CD4-positive, alpha-beta memory T cell (primary cell): Measurements from ENCODE around the gene CPVL. TPM values are rescaled to one million over a fixed set of nuclear protein-coding genes. Genes with fewer than 3 reads are reported as not detected.

Source experiments
- CTCF ChIA-PET: fragments of 350-600 bp; sonication (Branson Sonifier 250); formaldehyde crosslinking; loops from one replicate; lab custom pipeline; 2021; ENCODE audit warnings: inconsistent platforms; ENCODE audit not compliant: partially characterized antibody; lab: Charles Lee
- POLR2A ChIA-PET: fragments of 350-600 bp; sonication (Branson Sonifier 250); formaldehyde crosslinking; loops from one replicate; lab custom pipeline; 2021; ENCODE audit not compliant: partially characterized antibody; lab: Charles Lee
- DNase-seq, 5 donors: peaks; one replicate each; pipeline versions ENCODE4 v3.0.0 to v3.0.0-alpha.2; 2020 to 2022; ENCODE audit warnings: mixed read lengths in 1 of 5
- H3K27ac ChIP-seq: one replicate; pipeline ENCODE4 v1.7.0; 2013; ENCODE audit warnings: low read depth, low read length
- H3K27me3 ChIP-seq: 2 replicates; pipeline ENCODE4 v1.7.0; 2013; ENCODE audit warnings: mild to moderate bottlenecking, low read length, moderate library complexity; ENCODE audit not compliant: insufficient read depth
- H3K36me3 ChIP-seq: 2 replicates; pipeline ENCODE4 v1.7.0; 2013; ENCODE audit warnings: mild to moderate bottlenecking, low read length, moderate library complexity; ENCODE audit not compliant: insufficient read depth
- H3K4me1 ChIP-seq: 2 replicates; pipeline ENCODE4 v1.7.0; 2013; ENCODE audit warnings: mild to moderate bottlenecking, low read length, moderate library complexity; ENCODE audit not compliant: insufficient read depth
- H3K4me3 ChIP-seq, 2 donors: one replicate each; pipeline ENCODE4 v1.7.0; 2013; ENCODE audit warnings: low read length in 2 of 2, mild to moderate bottlenecking in 1 of 2
- H3K9me3 ChIP-seq, 2 donors: one replicate each; pipeline ENCODE4 v1.7.0; 2013; ENCODE audit warnings: low read length in 2 of 2, control low read depth in 1 of 2; ENCODE audit not compliant: control insufficient read depth in 1 of 2
- H3K27ac Mint-ChIP-seq, 7 donors: one replicate each; pipeline ENCODE4 v1.8.0; 2020 to 2021; ENCODE audit warnings: mixed read lengths in 7 of 7, mild to moderate bottlenecking in 6 of 7, inconsistent platforms in 3 of 7, moderate library complexity in 3 of 7
- H3K27me3 Mint-ChIP-seq, 2 donors: one replicate each; pipeline ENCODE4 v1.8.0; 2020 to 2021; ENCODE audit warnings: mixed read lengths in 2 of 2
- H3K36me3 Mint-ChIP-seq, 2 donors: one replicate each; pipeline ENCODE4 v1.8.0; 2020 to 2021; ENCODE audit warnings: mixed read lengths in 2 of 2, inconsistent platforms in 1 of 2, mild to moderate bottlenecking in 1 of 2
- H3K4me1 Mint-ChIP-seq, 4 donors: one replicate each; pipeline ENCODE4 v1.8.0; 2020 to 2021; ENCODE audit warnings: mixed read lengths in 4 of 4, mild to moderate bottlenecking in 1 of 4
- H3K4me3 Mint-ChIP-seq, 8 donors: one replicate each; pipeline ENCODE4 v1.8.0; 2020 to 2021; ENCODE audit warnings: mixed read lengths in 8 of 8, mild to moderate bottlenecking in 7 of 8, moderate library complexity in 6 of 8, inconsistent platforms in 3 of 8
- H3K9me3 Mint-ChIP-seq, 8 donors: one replicate each; pipeline ENCODE4 v1.8.0; 2020 to 2021; ENCODE audit warnings: mixed read lengths in 8 of 8, mild to moderate bottlenecking in 5 of 8, inconsistent platforms in 3 of 8, moderate library complexity in 1 of 8
- intact Hi-C: fragments of 100-400 bp; cut with micrococcal nuclease; formaldehyde crosslinking; loops from one replicate; pipeline ENCODE4 v1.15.1; 2023
- polyA plus RNA-seq, 2 donors: library from polyadenylated mRNA; unstranded; fragments of 300-500 nt; fragmentation: Illumina TruSeq; gene quantifications; one replicate each; pipeline ENCODE4 v1.2.3, GENCODE V29; 2021
- total RNA-seq, 2 experiments: library from RNA; stranded (reverse); gene quantifications; one replicate each; pipeline ENCODE4 v1.2.3, GENCODE V29; 2021

CPVL gene
- total and polyA plus RNA-seq, 4 experiments from 2014 or later = 0.61 to 1.6 (median 1.3) TPM; not detected in 1

GRCh38 chr7:29008590-29008989, 137.7 kb downstream of the CPVL start:
- H3K36me3 Mint-ChIP-seq = no peaks in the 10 kb centered on the region
- H3K27me3 Mint-ChIP-seq = peaks cover 3 to 5% of the 10 kb centered on the region in 2 donors
- H3K27ac Mint-ChIP-seq = no peak overlapping the region
- Histone ChIP-seq H3K9me3 (no peaks in the 10 kb centered on the region), H3K27ac (no peak overlapping the region), H3K27me3 (no peaks in the 10 kb centered on the region), H3K4me3 (no peak overlapping the region), H3K36me3 (no peaks in the 10 kb centered on the region), H3K4me1 (no peaks in the 10 kb centered on the region)
- DNase-seq = no peak
- ChIA-PET CTCF (no interaction called here), POLR2A (no interaction called here)
- H3K4me3 Mint-ChIP-seq = no peak overlapping the region
- intact Hi-C loops = no loop called here
- H3K4me1 Mint-ChIP-seq = no peaks in the 10 kb centered on the region
- peaks cover 0 to 4% (median 0%) of the 10 kb centered on the region in 8 donors for H3K9me3 Mint-ChIP-seq

GRCh38 chr7:29007127-29007526, 139.2 kb downstream of the CPVL start:
- no peaks in the 10 kb centered on the region for H3K9me3 ChIP-seq
- H3K27me3 Mint-ChIP-seq = peaks cover 3 to 5% of the 10 kb centered on the region in 2 donors
- CTCF ChIA-PET = no interaction called here
- no peaks in the 10 kb centered on the region for H3K4me1 Mint-ChIP-seq
- DNase-seq = no peak
- H3K4me3 ChIP-seq = no peak overlapping the region
- no peak overlapping the region for H3K4me3 Mint-ChIP-seq
- intact Hi-C loops = no loop called here
- POLR2A ChIA-PET = no interaction called here
- H3K9me3 Mint-ChIP-seq = peaks cover 0 to 4% (median 0%) of the 10 kb centered on the region in 8 donors
- H3K36me3 ChIP-seq = no peaks in the 10 kb centered on the region
- no peak overlapping the region for H3K27ac ChIP-seq
- H3K36me3 Mint-ChIP-seq = no peaks in the 10 kb centered on the region
- H3K27me3 ChIP-seq = no peaks in the 10 kb centered on the region
- no peaks in the 10 kb centered on the region for H3K4me1 ChIP-seq
- H3K27ac Mint-ChIP-seq = no peak overlapping the region

GRCh38 chr7:29005829-29006228, 140.5 kb downstream of the CPVL start:
- Mint-ChIP-seq H3K4me1 (no peaks in the 10 kb centered on the region), H3K9me3 (peaks cover 0 to 4% (median 0%) of the 10 kb centered on the region in 8 donors), H3K4me3 (no peak overlapping the region), H3K27me3 (peaks cover 3 to 5% of the 10 kb centered on the region in 2 donors), H3K27ac (no peak overlapping the region), H3K36me3 (no peaks in the 10 kb centered on the region)
- ChIA-PET POLR2A (no interaction called here), CTCF (no interaction called here)
- H3K36me3 ChIP-seq = no peaks in the 10 kb centered on the region
- intact Hi-C loops = no loop called here
- no peak overlapping the region for H3K4me3 ChIP-seq
- no peaks in the 10 kb centered on the region for H3K27me3 ChIP-seq
- H3K9me3 ChIP-seq = no peaks in the 10 kb centered on the region
- H3K4me1 ChIP-seq = no peaks in the 10 kb centered on the region
- DNase-seq = no peak
- H3K27ac ChIP-seq = no peak overlapping the region

GRCh38 chr7:29005406-29005805, 140.9 kb downstream of the CPVL start:
- POLR2A ChIA-PET = no interaction called here
- no peak for DNase-seq
- Mint-ChIP-seq H3K9me3 (peaks cover 0 to 4% (median 0%) of the 10 kb centered on the region in 8 donors), H3K4me1 (no peaks in the 10 kb centered on the region), H3K27me3 (peaks cover 3 to 5% of the 10 kb centered on the region in 2 donors), H3K27ac (no peak overlapping the region), H3K4me3 (no peak overlapping the region), H3K36me3 (no peaks in the 10 kb centered on the region)
- H3K9me3 ChIP-seq = no peaks in the 10 kb centered on the region
- intact Hi-C loops = no loop called here
- H3K4me3 ChIP-seq = no peak overlapping the region
- no peak overlapping the region for H3K27ac ChIP-seq
- CTCF ChIA-PET = no interaction called here
- no peaks in the 10 kb centered on the region for H3K4me1 ChIP-seq
- H3K27me3 ChIP-seq = no peaks in the 10 kb centered on the region
- no peaks in the 10 kb centered on the region for H3K36me3 ChIP-seq

GRCh38 chr7:29003703-29004102, 142.6 kb downstream of the CPVL start:
- no peaks in the 10 kb centered on the region for H3K4me1 ChIP-seq
- no peaks in the 10 kb centered on the region for H3K27me3 ChIP-seq
- Mint-ChIP-seq H3K4me1 (no peaks in the 10 kb centered on the region), H3K9me3 (peaks cover 0 to 4% (median 0%) of the 10 kb centered on the region in 8 donors), H3K4me3 (no peak overlapping the region), H3K27me3 (peaks cover 3 to 6% of the 10 kb centered on the region in 2 donors), H3K36me3 (no peaks in the 10 kb centered on the region), H3K27ac (no peak overlapping the region)
- intact Hi-C loops = no loop called here
- ChIA-PET POLR2A (no interaction called here), CTCF (interaction anchor here (0.6 kb wide), 1 partner anchor 325 kb away, joined by 3 read pairs; no protein-coding TSS in a partner anchor)
- H3K9me3 ChIP-seq = no peaks in the 10 kb centered on the region
- no peak overlapping the region for H3K4me3 ChIP-seq
- DNase-seq = no peak
- no peak overlapping the region for H3K27ac ChIP-seq
- no peaks in the 10 kb centered on the region for H3K36me3 ChIP-seq

- Mint-ChIP-seq H3K36me3 (no peaks in the 10 kb centered on the region), H3K4me3 (no peak overlapping the region), H3K9me3 (peaks cover 0 to 4% (median 0%) of the 10 kb centered on the region in 8 donors), H3K27ac (no peak overlapping the region), H3K27me3 (peaks cover 4 to 5% of the 10 kb centered on the region in 2 donors), H3K4me1 (no peaks in the 10 kb centered on the region)
- Histone ChIP-seq H3K4me1 (no peaks in the 10 kb centered on the region), H3K27ac (no peak overlapping the region), H3K4me3 (no peak overlapping the region), H3K27me3 (no peaks in the 10 kb centered on the region), H3K36me3 (no peaks in the 10 kb centered on the region), H3K9me3 (no peaks in the 10 kb centered on the region)
- intact Hi-C loops = no loop called here
- no peak for DNase-seq
- POLR2A ChIA-PET = no interaction called here
- CTCF ChIA-PET = no interaction called here
Measured at GRCh38 chr7:29000717-29001076, 145.6 kb downstream of the CPVL start.

GRCh38 chr7:28999895-29000716, 146.2 kb downstream of the CPVL start:
- H3K27ac Mint-ChIP-seq = no peak overlapping the region
- ChIA-PET POLR2A (no interaction called here), CTCF (no interaction called here)
- H3K27me3 Mint-ChIP-seq = peaks cover 1 to 5% of the 10 kb centered on the region in 2 donors
- no peaks in the 10 kb centered on the region for H3K27me3 ChIP-seq
- H3K36me3 Mint-ChIP-seq = no peaks in the 10 kb centered on the region
- no peaks in the 10 kb centered on the region for H3K36me3 ChIP-seq
- H3K27ac ChIP-seq = no peak overlapping the region
- H3K4me1 ChIP-seq = no peaks in the 10 kb centered on the region
- H3K4me3 ChIP-seq = no peak overlapping the region
- no peak for DNase-seq
- intact Hi-C loops = no loop called here
- H3K9me3 ChIP-seq = no peaks in the 10 kb centered on the region
- H3K9me3 Mint-ChIP-seq = peaks cover 0 to 4% (median 0%) of the 10 kb centered on the region in 8 donors
- H3K4me3 Mint-ChIP-seq = no peak overlapping the region
- no peaks in the 10 kb centered on the region for H3K4me1 Mint-ChIP-seq
